Hematopoietic multipotent progenitor cell treated with erythropoietin and hydrocortisone succinate and interleukin-3 and kit ligand, for 17 days (in vitro differentiated cells): ENCODE measurements around the gene FAAP20.

Source experiments
- DNase-seq: peaks from one replicate; pipeline ENCODE4 v3.0.0-alpha.2; 2015; ENCODE audit warnings: low spot score

The FAAP20 gene

DNA sequence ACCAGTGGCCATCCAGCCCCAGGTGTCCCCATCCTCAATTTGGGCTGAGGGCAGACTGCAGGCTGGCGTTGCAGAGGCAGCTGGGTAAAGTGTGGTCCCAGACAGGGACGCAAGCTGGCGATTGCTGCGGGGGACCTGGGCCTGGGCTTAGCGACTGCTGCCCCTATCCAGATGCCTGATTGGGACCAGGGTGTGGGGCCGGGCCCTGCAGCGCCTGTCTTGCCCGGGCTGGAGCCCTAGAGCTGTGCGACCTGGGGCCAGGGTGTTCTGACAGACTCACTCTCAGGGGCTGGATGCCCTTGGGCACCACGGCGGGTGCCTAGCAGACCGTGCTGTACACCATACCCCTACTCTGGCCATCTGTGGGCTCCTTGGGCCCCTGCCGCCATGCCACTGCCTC lies 16.2 kb upstream of the FAAP20 start:
- DNase-seq, result no peak

GRCh38 chr1:2210084-2210653 lies 15.6 kb upstream of the FAAP20 start:
- DNase-seq, result no peak

- DNase-seq, result no peak
These were observed 15.0 kb upstream of the FAAP20 start for GRCh38 chr1:2209400-2210083.

GRCh38 chr1:2208309-2209239 lies 14.0 kb upstream of the FAAP20 start:
- no peak for DNase-seq

DNA sequence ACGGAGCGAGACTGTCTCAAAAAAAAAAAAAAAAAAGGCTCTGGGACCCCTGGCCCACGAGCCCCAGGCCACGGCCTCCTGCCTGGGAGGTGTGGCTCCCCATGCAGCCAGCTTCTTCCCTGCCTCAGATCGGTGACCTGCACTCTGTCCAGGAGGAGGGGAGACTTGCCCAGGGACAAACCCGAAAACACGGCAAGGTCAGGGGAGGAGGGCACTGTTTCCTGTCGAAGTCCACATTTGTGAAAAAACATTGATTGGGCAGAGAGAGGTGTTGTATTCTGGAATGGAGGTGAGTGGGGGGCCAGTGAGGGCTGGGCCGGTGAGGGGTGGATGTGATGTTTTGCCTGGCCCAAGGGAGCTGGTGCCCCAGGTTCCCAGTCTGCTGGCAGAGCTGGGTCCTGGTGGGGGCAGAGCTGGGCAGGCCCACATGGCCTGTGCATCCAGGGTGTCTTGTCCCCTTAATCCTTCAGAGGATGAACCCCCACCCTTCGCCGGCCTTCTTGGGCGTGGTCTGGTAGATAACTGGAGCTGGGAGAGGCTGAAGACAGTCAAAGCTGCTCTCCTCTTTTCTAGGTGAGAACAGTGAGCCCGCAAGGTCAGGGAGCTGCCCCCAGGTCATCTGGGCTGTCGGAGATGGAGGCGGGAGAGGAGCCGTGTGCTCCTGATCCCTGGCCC lies 12.4 kb upstream of the FAAP20 start:
- DNase-seq, result peak; percentile 36

DNA sequence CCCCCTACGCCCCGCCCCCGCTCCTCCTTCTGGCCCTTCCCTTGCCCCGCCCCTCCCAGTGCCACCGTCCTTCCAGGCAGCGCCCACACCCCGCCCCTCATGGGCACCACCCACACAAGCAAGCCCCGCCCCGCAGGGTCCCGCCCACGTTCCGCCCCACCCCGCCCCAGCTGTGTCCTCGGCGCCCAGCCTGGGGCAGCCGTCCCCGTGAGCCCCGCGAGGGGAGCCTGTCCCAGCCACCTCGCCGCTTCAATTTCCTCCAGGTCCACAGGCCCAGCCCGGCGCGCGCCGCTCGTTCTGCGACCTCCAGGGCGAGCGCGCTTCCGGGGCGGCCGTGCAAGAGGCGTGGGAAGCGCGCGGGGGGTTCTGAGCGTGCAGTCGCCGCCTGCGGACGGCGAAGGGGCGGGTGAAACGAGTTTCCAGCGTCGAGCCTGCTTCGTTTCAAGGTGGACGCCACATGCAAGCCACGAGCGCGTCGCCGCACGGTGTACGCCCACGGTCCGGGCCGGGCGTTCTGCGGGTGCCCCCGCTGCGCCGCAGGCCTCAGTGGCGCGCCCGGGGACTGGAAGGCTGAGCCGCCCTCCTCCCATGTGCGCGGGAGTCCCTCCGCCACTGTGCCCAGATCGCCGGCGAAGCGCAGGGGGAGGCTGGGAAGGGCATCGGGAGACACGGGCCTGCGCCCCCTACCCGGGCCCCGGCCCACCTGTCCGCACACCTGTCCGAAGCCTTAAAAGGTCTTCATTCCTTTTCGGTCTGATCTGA lies 10.8 kb upstream of the FAAP20 start:
- DNase-seq, result peak; percentile 90

DNA sequence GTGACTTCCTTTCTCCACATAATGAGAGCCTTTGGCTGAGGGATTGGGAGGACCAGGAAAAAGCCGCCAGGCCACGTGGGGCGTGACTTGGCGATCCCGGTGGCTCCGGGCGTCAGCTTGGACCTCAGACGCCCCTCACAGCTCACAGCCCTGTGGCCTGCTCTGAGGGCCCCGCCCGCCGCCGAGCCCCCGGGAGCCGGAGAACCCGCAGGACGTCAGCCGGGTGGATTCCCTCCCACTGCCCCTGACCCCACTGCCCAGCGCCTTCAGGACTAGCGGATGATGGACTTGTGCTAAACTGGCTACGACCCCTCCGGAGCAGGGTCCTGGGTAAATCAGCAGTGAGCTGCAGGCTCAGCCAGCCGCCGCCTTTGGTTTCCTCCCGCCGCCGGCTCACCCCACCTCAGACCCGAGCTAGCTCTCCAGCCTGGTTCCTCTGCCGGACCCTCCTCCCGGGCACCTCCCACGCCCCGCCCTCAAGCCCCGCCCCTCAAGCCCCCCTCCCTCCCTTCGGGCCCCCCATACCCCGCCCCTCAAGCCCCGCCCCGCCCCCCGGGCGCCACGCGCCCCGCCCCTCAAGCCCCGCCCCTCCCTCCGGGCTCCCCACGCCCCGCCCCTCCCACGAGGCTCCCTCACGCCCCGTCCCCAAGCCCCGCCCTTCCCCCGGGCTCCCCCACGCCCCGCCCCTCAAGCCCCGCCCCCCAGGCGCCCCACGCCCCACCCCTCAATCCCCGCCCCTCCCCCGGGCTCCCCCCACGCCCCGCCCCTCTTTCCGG lies 10.0 kb upstream of the FAAP20 start:
- peak; percentile 66 for DNase-seq

GRCh38 chr1:2203671-2204414 lies 9.3 kb upstream of the FAAP20 start:
- DNase-seq, result no peak

DNA sequence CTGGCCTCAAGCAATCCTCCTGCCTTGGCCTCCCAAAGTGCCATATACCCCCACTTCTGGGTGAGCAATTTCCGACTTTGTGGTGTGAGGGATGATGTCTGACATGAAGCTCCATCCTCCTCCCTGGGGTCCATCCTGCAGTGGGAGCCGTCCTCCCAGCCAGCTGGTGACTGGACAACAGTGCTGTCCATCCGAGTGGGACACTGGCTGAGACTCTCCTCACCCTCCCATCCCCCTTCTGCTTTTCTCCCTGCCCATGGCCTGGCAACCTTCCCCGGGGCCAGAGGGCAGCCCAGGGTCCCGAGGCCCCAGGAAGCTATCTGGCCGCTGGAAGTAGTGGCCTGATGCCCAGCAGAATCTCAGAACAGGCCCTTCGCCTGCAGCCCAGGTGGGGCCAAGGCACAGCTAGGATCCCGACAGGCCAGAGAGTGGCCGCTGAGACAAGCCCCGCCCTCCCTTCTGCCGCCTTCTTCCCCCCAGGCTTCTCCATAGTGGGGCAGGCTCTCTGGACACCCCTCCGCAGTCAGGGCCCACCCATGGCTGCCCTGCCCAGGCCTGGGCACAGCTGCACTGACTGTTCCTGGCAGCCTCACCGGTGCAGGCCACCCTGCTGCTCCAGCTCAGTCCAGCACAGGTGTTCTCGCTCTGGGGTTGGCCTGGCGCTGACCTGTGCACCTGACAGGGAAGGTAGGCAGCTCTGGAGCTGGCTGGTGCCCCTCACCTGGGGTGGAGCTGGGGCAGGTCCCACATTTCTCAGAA lies 8.4 kb upstream of the FAAP20 start:
- DNase-seq, result no peak

- no peak for DNase-seq
These were observed 7.5 kb upstream of the FAAP20 start for GRCh38 chr1:2202008-2202575.

DNA sequence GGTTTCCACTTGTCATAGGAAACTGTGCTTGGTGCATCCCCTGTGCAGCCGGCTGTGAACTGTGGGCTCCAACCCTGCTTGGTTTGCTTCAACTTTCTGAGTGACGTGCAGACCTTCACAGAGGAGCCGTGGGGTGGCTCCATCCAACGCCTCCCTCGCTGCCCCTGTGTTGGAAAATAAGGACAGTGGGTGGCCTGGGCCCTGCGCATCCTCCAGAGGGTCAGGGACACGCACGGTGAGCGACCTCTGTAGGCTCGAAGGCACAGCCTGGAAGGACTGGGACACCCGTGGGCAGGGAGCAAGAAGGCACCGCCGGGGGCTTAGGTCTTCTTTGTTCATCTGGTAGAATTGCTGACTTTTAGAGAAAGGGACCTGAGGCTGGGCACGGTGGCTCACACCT lies 6.5 kb upstream of the FAAP20 start:
- no peak for DNase-seq

GRCh38 chr1:2200308-2200943 lies 5.9 kb upstream of the FAAP20 start:
- no peak for DNase-seq

DNA sequence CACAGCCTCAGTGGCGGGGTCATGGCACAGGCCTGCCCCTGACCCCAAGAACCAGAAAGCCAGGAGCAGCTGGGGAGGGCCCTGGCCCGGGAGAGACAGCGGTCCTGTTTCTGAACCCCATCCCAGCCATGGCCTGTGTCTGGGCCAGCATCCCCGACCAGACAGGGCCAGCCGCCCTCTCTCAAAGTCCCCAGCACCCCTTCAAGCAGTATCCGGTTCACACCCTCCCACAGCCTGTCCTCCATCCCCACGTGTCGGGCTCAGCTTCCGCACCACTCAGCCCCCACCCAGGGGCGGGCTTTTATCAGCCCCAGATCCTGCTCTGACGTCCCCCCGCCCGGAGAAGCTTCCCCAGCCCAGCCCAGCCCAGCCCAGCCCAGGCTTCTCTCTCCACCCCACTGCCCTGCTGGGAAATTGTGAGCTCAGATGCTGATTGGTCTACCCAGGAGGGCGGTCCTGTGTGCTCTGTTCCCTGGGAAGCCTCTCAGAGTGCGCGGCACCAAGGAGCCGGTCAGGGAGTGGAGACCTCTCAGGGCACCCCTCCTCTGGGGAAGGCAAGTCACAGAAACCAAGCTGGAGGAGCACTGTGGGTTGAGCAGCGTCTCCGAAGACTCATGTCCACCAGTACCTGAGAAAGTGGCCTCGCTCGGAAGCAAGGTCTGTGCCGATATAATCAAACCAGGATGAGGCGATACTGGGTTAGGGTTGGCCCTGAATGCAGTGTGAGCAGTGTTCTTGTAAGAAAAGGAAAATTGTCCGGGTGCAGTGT lies 4.7 kb upstream of the FAAP20 start:
- DNase-seq, result peak; percentile 77

DNA sequence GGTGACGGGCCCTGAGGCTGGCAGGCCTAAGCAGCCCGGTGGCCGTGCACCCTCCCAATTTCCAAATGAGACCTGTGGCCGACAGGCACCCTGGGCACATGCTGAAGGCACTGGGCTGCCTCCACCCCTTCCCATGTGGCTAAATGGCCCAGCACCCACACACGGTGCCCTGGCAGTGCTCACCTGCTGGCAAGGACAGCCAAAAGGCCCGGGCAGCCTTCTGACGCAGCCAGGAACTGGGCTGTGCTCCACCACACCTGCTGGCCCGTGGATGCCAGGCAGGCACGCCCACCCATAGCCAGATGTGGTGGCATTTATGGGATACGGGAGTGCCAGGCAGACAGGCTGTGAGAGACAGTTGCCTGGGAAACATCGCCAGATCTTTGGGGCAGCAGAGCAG lies 4.0 kb upstream of the FAAP20 start:
- DNase-seq, result no peak

DNA sequence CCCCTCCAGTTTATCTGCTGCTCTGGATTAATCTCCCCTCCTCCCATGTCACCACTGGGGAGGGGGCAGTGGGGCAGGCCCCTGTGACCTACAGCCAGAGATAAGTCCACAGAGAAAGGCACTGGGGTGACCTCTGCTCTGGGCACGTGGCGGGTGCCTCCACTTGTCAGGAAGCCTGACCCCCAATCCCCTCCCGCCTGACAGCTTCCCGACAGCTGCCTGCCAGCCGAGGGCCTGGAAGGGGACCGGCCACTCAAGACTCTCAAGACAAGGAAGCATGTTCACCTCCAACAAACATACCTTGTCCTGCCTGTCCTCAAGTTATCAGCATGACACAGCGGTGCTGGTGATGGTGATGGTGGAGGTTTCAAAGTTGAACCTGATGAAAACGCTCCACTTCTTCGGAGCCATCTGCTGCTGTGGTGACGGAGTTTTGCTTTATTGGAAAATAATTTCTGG lies 3.2 kb upstream of the FAAP20 start:
- no peak for DNase-seq

GRCh38 chr1:2196901-2197638 lies 2.5 kb upstream of the FAAP20 start:
- DNase-seq, result no peak

- no peak for DNase-seq
These were observed 1.2 kb upstream of the FAAP20 start for GRCh38 chr1:2195785-2196184.
